ENCODE data around the gene IL1F10.

The IL1F10 gene

GRCh38 chr2:113058998-113059960, 8.5 kb upstream of the IL1F10 start, which contains the start of gene IL36RN:
Gene IL36RN, plus strand, starts transcription at chr2:113059198. Its CDS starts 241 bp downstream, at chr2:113059439.
- FAIRE-seq: no peak

- FAIRE-seq: no peak
These were observed 7.4 kb upstream of the IL1F10 start for GRCh38 chr2:113060396-113060795.

- FAIRE-seq: no peak
These were observed 7.0 kb upstream of the IL1F10 start for GRCh38 chr2:113060796-113061195.

- no peak for FAIRE-seq
These were observed 6.5 kb upstream of the IL1F10 start for GRCh38 chr2:113061241-113061640.

GRCh38 chr2:113061896-113062770, 5.6 kb upstream of the IL1F10 start:
- no peak for FAIRE-seq

GRCh38 chr2:113064281-113064680, 3.5 kb upstream of the IL1F10 start:
- no peak for FAIRE-seq

- FAIRE-seq: no peak
These were observed 2.9 kb upstream of the IL1F10 start for GRCh38 chr2:113064898-113065297.

- no peak for FAIRE-seq
These were observed 479 bp downstream of the IL1F10 start for GRCh38 chr2:113068249-113068648.

GRCh38 chr2:113068706-113069485, 1.1 kb downstream of the IL1F10 start:
- FAIRE-seq: no peak

- no peak for FAIRE-seq
These were observed 2.2 kb downstream of the IL1F10 start for GRCh38 chr2:113069676-113070605.

GRCh38 chr2:113070606-113070975, 2.8 kb downstream of the IL1F10 start:
- FAIRE-seq: no peak

- no peak for FAIRE-seq
These were observed 4.8 kb downstream of the IL1F10 start for GRCh38 chr2:113072584-113072983.

GRCh38 chr2:113073325-113073834, 5.6 kb downstream of the IL1F10 start:
- FAIRE-seq: no peak

GRCh38 chr2:113075030-113075429, 7.3 kb downstream of the IL1F10 start:
- FAIRE-seq: no peak

- FAIRE-seq: no peak
These were observed 7.8 kb downstream of the IL1F10 start for GRCh38 chr2:113075600-113075999.

- FAIRE-seq: no peak
These were observed 9.3 kb downstream of the IL1F10 start for GRCh38 chr2:113076954-113077669.

GRCh38 chr2:113077921-113078320, 10.2 kb downstream of the IL1F10 start:
- FAIRE-seq: no peak

- FAIRE-seq: no peak
These were observed 10.6 kb downstream of the IL1F10 start for GRCh38 chr2:113078350-113078839.

GRCh38 chr2:113079131-113079530, 11.4 kb downstream of the IL1F10 start:
- no peak for FAIRE-seq

GRCh38 chr2:113080134-113080533, 12.4 kb downstream of the IL1F10 start:
- FAIRE-seq: no peak

Data from endometrium (tissue), 2 donors.